Measurements from ENCODE around the gene KCNE4. TPM values are rescaled to one million over a fixed set of nuclear protein-coding genes. Genes with fewer than 3 reads are reported as not detected.

KCNE4 gene
- total and polyA plus RNA-seq, 12 donors = 0.97 to 5.7 (median 2.6) TPM

DNA sequence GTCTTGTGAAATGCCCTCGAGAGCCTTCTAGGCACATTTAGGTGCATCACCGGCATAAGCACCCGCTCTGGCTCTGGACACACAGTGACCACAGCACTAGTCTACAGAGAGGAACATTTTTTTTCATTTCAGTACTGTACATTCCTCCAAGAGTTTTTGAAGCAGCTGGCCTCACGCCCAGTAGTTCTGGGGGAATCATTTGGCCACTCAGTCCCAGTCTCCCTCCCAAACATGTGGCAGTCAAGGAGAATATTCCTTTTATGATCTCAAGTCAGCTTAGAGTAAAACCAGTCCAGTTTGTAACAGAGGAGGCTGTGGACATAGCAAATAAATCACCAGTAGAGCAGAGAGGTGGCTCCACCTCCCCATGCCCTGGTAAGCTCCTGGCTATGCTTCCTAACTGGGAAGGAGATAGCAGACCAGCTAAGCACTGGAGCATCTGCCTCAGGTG is 48.1 kb downstream of the KCNE4 start:
- WGBS, 4 donors = 35 to 61% (median 46%) methylated on average over 3 to 4 of the region's 4 CpGs
- H3K27ac ChIP-seq = peak overlapping the region in 1 of 5 donors; percentile 37
- DNase-seq = peak in 5 of 7 donors; percentile 25 to 77 (median 50)
- no peaks in the 10 kb centered on the region for H3K36me3 ChIP-seq (replicated peaks in 1 of 2)
- intact Hi-C loops (cut with DNase I) = loop anchor here in 1 of 2 donors (5.0 kb wide), 1 partner anchor 128 kb away; no protein-coding TSS in a partner anchor
- H3K4me3 ChIP-seq = no peak overlapping the region
- peaks cover 0 to 3% of the 10 kb centered on the region in 2 donors for H3K4me1 ChIP-seq (replicated peaks in 1 of 2)
- TF ChIP-seq POLR2A (IDR thresholded peaks at IDR 0.05) = no peak
- TF ChIP-seq, protein P1, sequence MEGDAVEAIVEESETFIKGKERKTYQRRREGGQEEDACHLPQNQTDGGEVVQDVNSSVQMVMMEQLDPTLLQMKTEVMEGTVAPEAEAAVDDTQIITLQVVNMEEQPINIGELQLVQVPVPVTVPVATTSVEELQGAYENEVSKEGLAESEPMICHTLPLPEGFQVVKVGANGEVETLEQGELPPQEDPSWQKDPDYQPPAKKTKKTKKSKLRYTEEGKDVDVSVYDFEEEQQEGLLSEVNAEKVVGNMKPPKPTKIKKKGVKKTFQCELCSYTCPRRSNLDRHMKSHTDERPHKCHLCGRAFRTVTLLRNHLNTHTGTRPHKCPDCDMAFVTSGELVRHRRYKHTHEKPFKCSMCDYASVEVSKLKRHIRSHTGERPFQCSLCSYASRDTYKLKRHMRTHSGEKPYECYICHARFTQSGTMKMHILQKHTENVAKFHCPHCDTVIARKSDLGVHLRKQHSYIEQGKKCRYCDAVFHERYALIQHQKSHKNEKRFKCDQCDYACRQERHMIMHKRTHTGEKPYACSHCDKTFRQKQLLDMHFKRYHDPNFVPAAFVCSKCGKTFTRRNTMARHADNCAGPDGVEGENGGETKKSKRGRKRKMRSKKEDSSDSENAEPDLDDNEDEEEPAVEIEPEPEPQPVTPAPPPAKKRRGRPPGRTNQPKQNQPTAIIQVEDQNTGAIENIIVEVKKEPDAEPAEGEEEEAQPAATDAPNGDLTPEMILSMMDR (IDR thresholded peaks at IDR 0.05) = no peak
- H3K27me3 ChIP-seq = no peaks in the 10 kb centered on the region
- no peaks in the 10 kb centered on the region for H3K9me3 ChIP-seq (replicated peaks in 1 of 3)

DNA sequence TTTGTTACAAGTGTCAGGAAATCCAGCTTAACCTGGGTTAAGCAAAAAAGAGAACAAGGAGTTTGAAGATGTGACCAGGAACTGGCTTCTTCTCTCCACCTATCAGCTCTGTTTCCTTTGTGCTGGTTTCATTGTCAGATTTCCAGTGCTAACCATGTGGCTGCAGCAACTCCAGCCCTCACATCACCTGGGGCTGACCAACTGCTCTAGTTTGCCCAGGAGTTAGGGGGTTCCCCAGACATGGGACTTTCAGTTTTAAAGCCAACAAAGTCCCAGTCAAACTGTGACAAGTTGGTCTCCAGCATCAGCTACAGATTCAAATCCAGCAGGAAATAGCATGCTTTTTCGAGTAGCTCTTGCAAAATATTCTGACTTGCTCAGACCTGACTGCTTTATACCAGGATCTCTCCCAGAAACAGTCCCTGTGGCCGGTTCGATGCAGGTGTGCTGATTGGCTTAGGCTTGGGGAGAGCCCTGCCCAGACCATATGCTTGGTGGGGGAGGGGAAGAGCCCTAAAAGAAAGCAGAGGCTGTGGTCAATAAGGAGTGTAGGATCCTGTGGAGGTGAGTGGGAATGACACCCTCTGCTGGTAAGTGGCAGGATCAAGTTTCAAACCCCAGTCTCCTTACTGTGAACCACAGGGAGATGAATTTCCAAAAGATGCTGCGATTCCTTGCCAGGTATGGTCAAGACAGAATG is 49.5 kb downstream of the KCNE4 start:
- Histone ChIP-seq H3K9me3 (replicated peaks in 1 of 3) (no peaks in the 10 kb centered on the region), H3K4me3 (no peak overlapping the region), H3K27ac (no peak overlapping the region), H3K4me1 (replicated peaks in 1 of 2) (peaks cover 0 to 3% of the 10 kb centered on the region in 2 donors), H3K27me3 (no peaks in the 10 kb centered on the region), H3K36me3 (replicated peaks in 1 of 2) (no peaks in the 10 kb centered on the region)
- TF ChIP-seq, protein P1 (IDR thresholded peaks at IDR 0.05) = peak; percentile 13 to 54 (median 41)
- TF ChIP-seq POLR2A (IDR thresholded peaks at IDR 0.05) = no peak
- intact Hi-C loops (cut with DNase I) = loop anchor here in 1 of 2 donors (5.0 kb wide), 1 partner anchor 129 kb away; no protein-coding TSS in a partner anchor
- WGBS, 4 donors = 60 to 71% (median 67%) methylated on average over 4 of the region's 4 CpGs
- no peak for DNase-seq

DNA sequence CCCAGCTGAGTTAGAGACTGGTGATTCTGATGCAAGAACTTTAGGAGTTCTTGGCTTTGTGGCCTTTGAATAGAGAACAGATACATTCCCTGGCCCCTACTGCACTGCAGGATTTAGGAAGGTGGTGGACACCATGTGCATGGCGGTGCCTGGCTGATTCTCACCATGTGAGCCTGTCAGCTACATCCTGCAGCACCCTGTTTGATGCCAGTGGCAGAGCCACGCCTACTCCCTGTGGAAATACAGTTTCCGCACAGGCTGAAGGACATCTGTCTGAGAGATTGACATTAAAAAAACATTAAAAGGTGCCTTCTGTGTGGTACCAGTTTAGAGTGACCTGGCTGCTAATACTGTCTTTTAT is 50.0 kb downstream of the KCNE4 start:
- Histone ChIP-seq H3K27me3 (no peaks in the 10 kb centered on the region), H3K4me1 (replicated peaks in 1 of 2) (peaks cover 0 to 3% of the 10 kb centered on the region in 2 donors), H3K9me3 (replicated peaks in 1 of 3) (no peaks in the 10 kb centered on the region), H3K4me3 (no peak overlapping the region), H3K36me3 (replicated peaks in 1 of 2) (no peaks in the 10 kb centered on the region), H3K27ac (no peak overlapping the region)
- DNase-seq = no peak
- intact Hi-C loops (cut with DNase I) = loop anchor here in 1 of 2 donors (5.0 kb wide), 1 partner anchor 130 kb away; no protein-coding TSS in a partner anchor
- TF ChIP-seq, protein P1 (IDR thresholded peaks at IDR 0.05) = no peak
- TF ChIP-seq POLR2A (IDR thresholded peaks at IDR 0.05) = no peak
- WGBS, 4 donors = 43 to 66% (median 63%) methylated on average over 2 to 3 of the region's 3 CpGs

DNA sequence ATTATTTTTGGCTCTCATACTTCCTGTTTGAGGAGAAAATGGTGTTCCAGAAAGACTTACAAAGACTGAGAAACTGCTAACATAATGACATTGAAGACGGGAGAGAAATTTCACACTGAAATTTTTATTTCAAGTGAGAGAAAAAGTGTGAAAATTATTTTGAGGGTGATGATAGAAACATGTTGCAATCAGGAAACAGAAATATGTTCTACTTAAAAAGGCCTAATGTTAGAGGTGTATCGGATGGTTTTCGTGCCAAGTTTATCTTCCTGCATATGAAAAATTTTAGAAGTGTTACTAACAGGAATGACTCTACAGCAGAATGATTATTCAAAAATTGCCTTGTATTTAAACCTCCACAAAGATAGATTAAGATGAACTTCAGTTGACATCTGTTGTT is 50.5 kb downstream of the KCNE4 start:
- Histone ChIP-seq H3K27ac (no peak overlapping the region), H3K4me3 (no peak overlapping the region), H3K9me3 (replicated peaks in 1 of 3) (no peaks in the 10 kb centered on the region), H3K36me3 (replicated peaks in 1 of 2) (no peaks in the 10 kb centered on the region), H3K27me3 (no peaks in the 10 kb centered on the region), H3K4me1 (replicated peaks in 1 of 2) (peaks cover 0 to 3% of the 10 kb centered on the region in 2 donors)
- TF ChIP-seq, protein P1 (IDR thresholded peaks at IDR 0.05) = no peak
- TF ChIP-seq POLR2A (IDR thresholded peaks at IDR 0.05) = no peak
- DNase-seq = no peak
- intact Hi-C loops (cut with DNase I) = loop anchor here in 1 of 2 donors (5.0 kb wide), 1 partner anchor 130 kb away; no protein-coding TSS in a partner anchor
- WGBS, 4 donors = 69 to 83% (median 76%) methylated on average over 3 of the region's 3 CpGs
